Measurements from ENCODE around the gene PXDN. TPM values are rescaled to one million over a fixed set of nuclear protein-coding genes. Genes with fewer than 3 reads are reported as not detected.
A peak's percentile ranks its signal among the peaks of the same experiment; 100 is the strongest.

PXDN gene
- total RNA-seq, 1 experiment from 2014 or later = 0.13 TPM

GRCh38 chr2:1618191-1618961, 125.9 kb downstream of the PXDN start:
- no peak for DNase-seq (ENCODE audit: low spot score)

GRCh38 chr2:1617425-1618021, 126.8 kb downstream of the PXDN start:
- peak; percentile 35 for DNase-seq (ENCODE audit: low spot score)

- DNase-seq (ENCODE audit: low spot score) = no peak
Observed at GRCh38 chr2:1614564-1614963, 129.8 kb downstream of the PXDN start.

GRCh38 chr2:1613731-1614354, 130.5 kb downstream of the PXDN start:
- no peak for DNase-seq (ENCODE audit: low spot score)

- DNase-seq (ENCODE audit: low spot score) = no peak
Observed at GRCh38 chr2:1613078-1613445, 131.3 kb downstream of the PXDN start.

GRCh38 chr2:1612391-1613077, 131.8 kb downstream of the PXDN start:
- no peak for DNase-seq (ENCODE audit: low spot score)

- DNase-seq (ENCODE audit: low spot score) = no peak
Observed at GRCh38 chr2:1611886-1612285, 132.4 kb downstream of the PXDN start.

GRCh38 chr2:1610096-1610485, 134.2 kb downstream of the PXDN start:
- DNase-seq (ENCODE audit: low spot score) = no peak

- no peak for DNase-seq (ENCODE audit: low spot score)
Observed at GRCh38 chr2:1609485-1610095, 134.7 kb downstream of the PXDN start.

- no peak for DNase-seq (ENCODE audit: low spot score)
Observed at GRCh38 chr2:1609040-1609439, 135.3 kb downstream of the PXDN start.

GRCh38 chr2:1607971-1608688, 136.2 kb downstream of the PXDN start:
- no peak for DNase-seq (ENCODE audit: low spot score)

- DNase-seq (ENCODE audit: low spot score) = no peak
Observed at GRCh38 chr2:1607236-1607920, 136.9 kb downstream of the PXDN start.

GRCh38 chr2:1606421-1607235, 137.7 kb downstream of the PXDN start:
- no peak for DNase-seq (ENCODE audit: low spot score)

- no peak for DNase-seq (ENCODE audit: low spot score)
Observed at GRCh38 chr2:1606046-1606400, 138.3 kb downstream of the PXDN start.

- DNase-seq (ENCODE audit: low spot score) = no peak
Observed at GRCh38 chr2:1605102-1606045, 138.9 kb downstream of the PXDN start.

- no peak for DNase-seq (ENCODE audit: low spot score)
Observed at GRCh38 chr2:1603521-1603920, 140.8 kb downstream of the PXDN start.

GRCh38 chr2:1603059-1603458, 141.3 kb downstream of the PXDN start:
- no peak for DNase-seq (ENCODE audit: low spot score)

GRCh38 chr2:1602278-1603010, 141.9 kb downstream of the PXDN start:
- no peak for DNase-seq (ENCODE audit: low spot score)
